ENCODE data around the gene TDRD6. TPM values are rescaled to one million over a fixed set of nuclear protein-coding genes. Genes with fewer than 3 reads are reported as not detected.
A peak's percentile ranks its signal among the peaks of the same experiment; 100 is the strongest.

Gene TDRD6
- total and polyA plus RNA-seq, 2 donors (not counting 1 experiment from before 2014, with no cell fraction given) = 0.01 to 0.33 TPM

DNA sequence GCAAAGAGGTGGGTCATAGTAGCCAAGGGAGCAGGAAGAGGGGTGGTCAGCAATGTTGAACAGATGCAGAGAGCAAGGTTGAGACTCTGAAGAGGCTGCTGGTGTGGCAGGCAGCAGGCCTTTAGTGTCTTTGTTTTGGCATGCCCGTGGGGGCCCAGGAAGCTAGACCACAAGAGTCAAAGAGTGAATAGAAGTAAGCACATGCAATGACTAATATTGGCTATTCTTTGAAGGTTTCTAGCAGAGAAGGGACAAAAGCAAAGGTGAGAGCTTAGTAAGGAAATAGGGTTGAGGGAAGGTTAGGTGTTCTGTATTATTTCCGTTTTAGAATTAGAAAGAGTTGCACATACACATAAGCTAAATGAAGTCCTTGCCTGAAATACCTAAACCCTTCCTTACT is 18.8 kb downstream of the TDRD6 start:
- no peaks in the 10 kb centered on the region for H4K20me1 ChIP-seq (ENCODE audit: control insufficient read depth, extremely low read depth, insufficient read depth, low read length)
- H3K4me3 ChIP-seq (replicated peaks in 1 of 4; ENCODE audit: control extremely low read depth in 1 of 4, insufficient read depth in 1 of 4, low read depth in 3 of 4, low read length in 4 of 4) = no peak overlapping the region
- no peaks in the 10 kb centered on the region for H3K4me1 ChIP-seq (ENCODE audit: control insufficient read depth, extremely low read depth, insufficient read depth, low read length)
- no peak for DNase-seq (ENCODE audit: low read depth in 2 of 2)
- no peaks in the 10 kb centered on the region for H3K79me2 ChIP-seq (ENCODE audit: control insufficient read depth, insufficient read depth, low read length)
- no peaks in the 10 kb centered on the region for H3K9me3 ChIP-seq (ENCODE audit: control insufficient read depth, insufficient read depth, low read depth, low read length)
- H3K27me3 ChIP-seq (ENCODE audit: control insufficient read depth, insufficient read depth, low read length) = no peaks in the 10 kb centered on the region
- H3K27ac ChIP-seq (ENCODE audit: insufficient read depth, low read length) = no peak overlapping the region
- H2AFZ ChIP-seq (ENCODE audit: low read length) = no peak overlapping the region
- H3K36me3 ChIP-seq (ENCODE audit: control insufficient read depth, insufficient read depth, low read length) = no peaks in the 10 kb centered on the region
- no peak for TF ChIP-seq EZH2 (IDR thresholded peaks at IDR 0.05; ENCODE audit: low read length, missing control alignments)
- no peak for TF ChIP-seq CTCF (conservative IDR thresholded peaks at IDR 0.05 in 1 of 2, IDR thresholded peaks at IDR 0.05 in 1 of 2; ENCODE audit: low read depth in 1 of 2, low read length in 2 of 2)
- H3K9ac ChIP-seq (ENCODE audit: insufficient read depth, low read length) = no peak overlapping the region
- H3K4me2 ChIP-seq (ENCODE audit: extremely low read depth, insufficient read depth, low read length) = no peak overlapping the region

GRCh38 chr6:46711491-46711890 is 23.8 kb downstream of the TDRD6 start:
- no peaks in the 10 kb centered on the region for H3K36me3 ChIP-seq (ENCODE audit: control insufficient read depth, insufficient read depth, low read length)
- H3K27ac ChIP-seq (ENCODE audit: insufficient read depth, low read length) = no peak overlapping the region
- H3K4me3 ChIP-seq (replicated peaks in 1 of 4; ENCODE audit: control extremely low read depth in 1 of 4, insufficient read depth in 1 of 4, low read depth in 3 of 4, low read length in 4 of 4) = no peak overlapping the region
- no peak overlapping the region for H3K9ac ChIP-seq (ENCODE audit: insufficient read depth, low read length)
- H3K4me2 ChIP-seq (ENCODE audit: extremely low read depth, insufficient read depth, low read length) = no peak overlapping the region
- DNase-seq (ENCODE audit: low read depth in 2 of 2) = no peak
- no peaks in the 10 kb centered on the region for H3K79me2 ChIP-seq (ENCODE audit: control insufficient read depth, insufficient read depth, low read length)
- H4K20me1 ChIP-seq (ENCODE audit: control insufficient read depth, extremely low read depth, insufficient read depth, low read length) = no peaks in the 10 kb centered on the region
- TF ChIP-seq CTCF (conservative IDR thresholded peaks at IDR 0.05 in 1 of 2, IDR thresholded peaks at IDR 0.05 in 1 of 2; ENCODE audit: low read depth in 1 of 2, low read length in 2 of 2) (no peak), EZH2 (IDR thresholded peaks at IDR 0.05; ENCODE audit: low read length, missing control alignments) (no peak)
- H3K9me3 ChIP-seq (ENCODE audit: control insufficient read depth, insufficient read depth, low read depth, low read length) = no peaks in the 10 kb centered on the region
- H3K27me3 ChIP-seq (ENCODE audit: control insufficient read depth, insufficient read depth, low read length) = no peaks in the 10 kb centered on the region
- no peak overlapping the region for H2AFZ ChIP-seq (ENCODE audit: low read length)
- no peaks in the 10 kb centered on the region for H3K4me1 ChIP-seq (ENCODE audit: control insufficient read depth, extremely low read depth, insufficient read depth, low read length)

DNA sequence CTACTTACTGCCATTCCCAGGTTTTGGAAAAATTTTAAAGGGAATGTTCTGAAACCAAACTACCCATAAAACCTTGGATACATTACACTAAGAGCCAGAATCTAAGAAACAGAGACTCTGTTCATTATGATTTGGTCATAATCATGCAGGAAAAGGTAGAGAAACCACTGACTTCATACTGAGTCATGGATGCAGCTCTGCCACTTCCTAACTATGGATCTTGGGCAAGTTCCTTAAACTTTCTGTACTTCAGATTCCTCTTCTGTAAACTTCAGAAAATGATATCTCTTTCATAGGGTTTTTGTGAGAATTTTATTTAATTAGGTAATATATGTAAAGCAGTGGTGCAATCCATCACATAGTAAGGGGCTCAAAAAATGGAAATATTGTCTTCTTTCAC is 27.5 kb downstream of the TDRD6 start:
- Histone ChIP-seq H3K4me1 (ENCODE audit: control insufficient read depth, extremely low read depth, insufficient read depth, low read length) (no peaks in the 10 kb centered on the region), H2AFZ (ENCODE audit: low read length) (no peak overlapping the region), H3K27me3 (ENCODE audit: control insufficient read depth, insufficient read depth, low read length) (no peaks in the 10 kb centered on the region), H3K4me2 (ENCODE audit: extremely low read depth, insufficient read depth, low read length) (no peak overlapping the region), H3K27ac (ENCODE audit: insufficient read depth, low read length) (no peak overlapping the region), H3K36me3 (ENCODE audit: control insufficient read depth, insufficient read depth, low read length) (no peaks in the 10 kb centered on the region), H4K20me1 (ENCODE audit: control insufficient read depth, extremely low read depth, insufficient read depth, low read length) (no peaks in the 10 kb centered on the region), H3K4me3 (replicated peaks in 1 of 4; ENCODE audit: control extremely low read depth in 1 of 4, insufficient read depth in 1 of 4, low read depth in 3 of 4, low read length in 4 of 4) (no peak overlapping the region), H3K9me3 (ENCODE audit: control insufficient read depth, insufficient read depth, low read depth, low read length) (no peaks in the 10 kb centered on the region), H3K9ac (ENCODE audit: insufficient read depth, low read length) (no peak overlapping the region), H3K79me2 (ENCODE audit: control insufficient read depth, insufficient read depth, low read length) (no peaks in the 10 kb centered on the region)
- no peak for TF ChIP-seq CTCF (conservative IDR thresholded peaks at IDR 0.05 in 1 of 2, IDR thresholded peaks at IDR 0.05 in 1 of 2; ENCODE audit: low read depth in 1 of 2, low read length in 2 of 2)
- no peak for TF ChIP-seq EZH2 (IDR thresholded peaks at IDR 0.05; ENCODE audit: low read length, missing control alignments)
- peak in 1 of 2 donors; percentile 32 for DNase-seq (ENCODE audit: low read depth in 2 of 2)
